Liver (tissue), 9 donors: Measurements from ENCODE around the gene ARHGAP40. TPM values are rescaled to one million over a fixed set of nuclear protein-coding genes. Genes with fewer than 3 reads are reported as not detected.

Experiments
- DNase-seq: peaks from one replicate; pipeline ENCODE4 v3.0.0-alpha.2; 2017; ENCODE audit warnings: low spot score
- H3K27ac ChIP-seq, 2 donors: one replicate each; pipeline ENCODE4 v1.7.0; 2013; ENCODE audit warnings: inconsistent platforms in 2 of 2, low read length in 2 of 2, control low read depth in 1 of 2, low read depth in 1 of 2, mild to moderate bottlenecking in 1 of 2
- H3K27me3 ChIP-seq, 4 donors: one replicate each; pipeline versions ENCODE4 v1.6.1 to v1.7.0; 2013; ENCODE audit warnings: low read length in 3 of 4, inconsistent platforms in 1 of 4, mild to moderate bottlenecking in 1 of 4, moderate library complexity in 1 of 4; ENCODE audit not compliant: control insufficient read depth in 4 of 4, insufficient read depth in 4 of 4
- H3K36me3 ChIP-seq, 4 donors: one replicate each; pipeline versions ENCODE4 v1.6.1 to v1.7.0; 2013; ENCODE audit warnings: low read length in 3 of 4, mild to moderate bottlenecking in 3 of 4, low read depth in 1 of 4, moderate library complexity in 1 of 4; ENCODE audit not compliant: control insufficient read depth in 4 of 4, insufficient read depth in 3 of 4
- H3K4me1 ChIP-seq, 4 donors: one replicate each; pipeline versions ENCODE4 v1.6.1 to v1.7.0; 2013; ENCODE audit warnings: low read length in 3 of 4, mild to moderate bottlenecking in 3 of 4, moderate library complexity in 1 of 4; ENCODE audit not compliant: control insufficient read depth in 4 of 4, insufficient read depth in 4 of 4
- H3K4me3 ChIP-seq, 3 donors: one replicate each; pipeline versions ENCODE4 v1.6.1 to v1.7.0; 2013; ENCODE audit warnings: low read length in 3 of 3, control low read depth in 1 of 3, low read depth in 1 of 3, mild to moderate bottlenecking in 1 of 3
- H3K9ac ChIP-seq, 2 donors: one replicate each; pipeline ENCODE4 v1.7.0; 2013; ENCODE audit warnings: low read length in 2 of 2, mild to moderate bottlenecking in 2 of 2, moderate library complexity in 2 of 2, control low read depth in 1 of 2, low read depth in 1 of 2
- H3K9me3 ChIP-seq, 4 donors: one replicate each; pipeline versions ENCODE4 v1.6.1 to v1.7.0; 2013; ENCODE audit warnings: low read length in 3 of 4; ENCODE audit not compliant: control insufficient read depth in 4 of 4
- EGR1 ChIP-seq, 2 donors: IDR thresholded peaks; 2 replicates each; pipeline ENCODE4 v1.6.1; 2016 to 2018; ENCODE audit warnings: antibody characterized with exemption in 2 of 2, low read depth in 2 of 2
- FOXA1 ChIP-seq: IDR thresholded peaks from 2 replicates; pipeline ENCODE4 v1.6.1; 2016; ENCODE audit warnings: antibody characterized with exemption
- FOXA2 ChIP-seq: IDR thresholded peaks from 2 replicates; pipeline ENCODE4 v1.6.1; 2016; ENCODE audit warnings: antibody characterized with exemption
- GABPA ChIP-seq, 2 donors: IDR thresholded peaks in 1 of 2; conservative IDR thresholded peaks in 1 of 2; 2 replicates each; pipeline ENCODE4 v1.6.1; 2016; ENCODE audit warnings: antibody characterized with exemption in 2 of 2, mild to moderate bottlenecking in 1 of 2, moderate library complexity in 1 of 2
- HNF4A ChIP-seq, 2 donors: conservative IDR thresholded peaks; 2 replicates each; pipeline ENCODE4 v1.6.1; 2016; ENCODE audit warnings: antibody characterized with exemption in 2 of 2, mild to moderate bottlenecking in 2 of 2
- HNF4G ChIP-seq: IDR thresholded peaks from 2 replicates; pipeline ENCODE4 v1.6.1; 2016; ENCODE audit warnings: antibody characterized with exemption
- JUND ChIP-seq, 2 donors: IDR thresholded peaks; 2 replicates each; pipeline ENCODE4 v1.6.1; 2016; ENCODE audit warnings: antibody characterized with exemption in 2 of 2
- NR2F2 ChIP-seq: IDR thresholded peaks from 2 replicates; pipeline ENCODE4 v1.6.1; 2016; ENCODE audit warnings: antibody characterized with exemption
- RXRA ChIP-seq, 2 donors: IDR thresholded peaks; 2 replicates each; pipeline ENCODE4 v1.6.1; 2017 to 2018; ENCODE audit warnings: antibody characterized with exemption in 2 of 2, mild to moderate bottlenecking in 1 of 2
- SP1 ChIP-seq: IDR thresholded peaks from 2 replicates; pipeline ENCODE4 v1.6.1; 2018; ENCODE audit warnings: antibody characterized with exemption, mild to moderate bottlenecking
- TAF1 ChIP-seq: conservative IDR thresholded peaks from 2 replicates; pipeline ENCODE4 v1.6.1; 2016; ENCODE audit warnings: antibody characterized with exemption, mild to moderate bottlenecking
- YY1 ChIP-seq: IDR thresholded peaks from 2 replicates; pipeline ENCODE4 v1.6.1; 2016; ENCODE audit warnings: antibody characterized with exemption, mild to moderate bottlenecking
- WGBS: extraction: QIAGEN DNeasy Blood & Tissue Kit; methylation state at CpG from one replicate; pipeline ENCODE4 v1.1.7; 2013; 5-methylcytosine and 5-hydroxymethylcytosine counted together
- polyA plus RNA-seq, 2 donors: library from polyadenylated mRNA; stranded (reverse) in 1 of 2; unstranded in 1 of 2; fragments of 200-250 nt in 1 of 2; fragments of >200 nt in 1 of 2; fragmentation: Nextera tagmentation in 1 of 2; extraction: Ambion mirVana in 1 of 2; gene quantifications; one replicate each; pipeline versions ENCODE4 v1.2.1 to v1.2.3, GENCODE V29; 2013 to 2015
- total RNA-seq, 2 donors: library from RNA; depleted of rRNA; stranded (reverse); fragments of >200 nt; gene quantifications; one replicate each; pipeline ENCODE4 v1.2.3, GENCODE V29; 2014
- TF ChIP-seq, protein P1 (sequence below): IDR thresholded peaks from 2 replicates; pipeline ENCODE4 v1.6.1; 2016; ENCODE audit warnings: antibody characterized with exemption, mild to moderate bottlenecking
- TF ChIP-seq, protein P2 (sequence below): IDR thresholded peaks from 2 replicates; pipeline ENCODE4 v1.6.1; 2016; ENCODE audit warnings: antibody characterized with exemption
- TF ChIP-seq, protein P3 (sequence below): fragments of 150-350 bp; IDR thresholded peaks from 2 replicates; pipeline ENCODE4 v1.5.1; 2017; ENCODE audit warnings: improper control_type of control experiment, low read depth, low read length; ENCODE audit not compliant: missing input control
- TF ChIP-seq, protein P4 (sequence below): IDR thresholded peaks from 2 replicates; pipeline ENCODE4 v1.6.1; 2016; ENCODE audit warnings: antibody characterized with exemption
- TF ChIP-seq, protein P5 (sequence below): IDR thresholded peaks from 2 replicates; pipeline ENCODE4 v1.6.1; 2016; ENCODE audit warnings: antibody characterized with exemption
- donor health status: healthy.
- donor health status: healthy.
- donor health status: healthy.
- donor health status: healthy.
- donor health status: healthy.

ARHGAP40 gene
- total and polyA plus RNA-seq, 4 donors: 0.08 TPM; not detected in 3

DNA sequence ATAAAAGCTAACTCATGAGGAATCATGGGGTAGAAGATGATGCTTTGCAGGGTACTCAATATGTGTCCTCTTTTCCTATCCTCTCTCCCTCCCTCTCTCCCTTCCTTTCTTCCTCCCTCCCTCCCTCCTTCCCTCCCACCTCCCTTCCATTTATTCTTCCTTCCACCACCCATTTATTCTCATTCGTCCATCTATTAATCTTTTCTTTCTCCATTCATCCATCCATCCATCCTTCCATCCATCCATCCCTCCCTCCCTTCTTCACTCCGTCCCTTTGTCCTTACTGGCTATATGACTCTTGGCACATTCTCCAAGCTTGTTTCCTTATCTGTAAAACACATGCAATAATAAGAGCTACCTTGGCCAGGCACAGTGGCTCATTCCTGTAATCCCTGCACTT lies 40.9 kb downstream of the ARHGAP40 start:
- no peak overlapping the region for H3K27ac ChIP-seq
- WGBS: 77% methylated on average over 2 of the region's 2 CpGs
- H3K9me3 ChIP-seq: no peaks in the 10 kb centered on the region
- H3K36me3 ChIP-seq: no peaks in the 10 kb centered on the region
- H3K27me3 ChIP-seq: peaks cover 0 to 6% (median 3%) of the 10 kb centered on the region in 4 donors
- H3K4me1 ChIP-seq: peaks cover 0 to 10% (median 6%) of the 10 kb centered on the region in 4 donors
- no peak for TF ChIP-seq FOXA2
- TF ChIP-seq FOXA1: no peak
- TF ChIP-seq RXRA (IDR thresholded peaks at IDR 0.05): no peak
- no peak for TF ChIP-seq HNF4A (conservative IDR thresholded peaks at IDR 0.05)
- no peak for TF ChIP-seq SP1
- no peak for TF ChIP-seq EGR1 (IDR thresholded peaks at IDR 0.05; ENCODE audit: low read depth in 2 of 2)
- no peak for TF ChIP-seq GABPA (IDR thresholded peaks at IDR 0.05 in 1 of 2, conservative IDR thresholded peaks at IDR 0.05 in 1 of 2)
- TF ChIP-seq, protein P1, sequence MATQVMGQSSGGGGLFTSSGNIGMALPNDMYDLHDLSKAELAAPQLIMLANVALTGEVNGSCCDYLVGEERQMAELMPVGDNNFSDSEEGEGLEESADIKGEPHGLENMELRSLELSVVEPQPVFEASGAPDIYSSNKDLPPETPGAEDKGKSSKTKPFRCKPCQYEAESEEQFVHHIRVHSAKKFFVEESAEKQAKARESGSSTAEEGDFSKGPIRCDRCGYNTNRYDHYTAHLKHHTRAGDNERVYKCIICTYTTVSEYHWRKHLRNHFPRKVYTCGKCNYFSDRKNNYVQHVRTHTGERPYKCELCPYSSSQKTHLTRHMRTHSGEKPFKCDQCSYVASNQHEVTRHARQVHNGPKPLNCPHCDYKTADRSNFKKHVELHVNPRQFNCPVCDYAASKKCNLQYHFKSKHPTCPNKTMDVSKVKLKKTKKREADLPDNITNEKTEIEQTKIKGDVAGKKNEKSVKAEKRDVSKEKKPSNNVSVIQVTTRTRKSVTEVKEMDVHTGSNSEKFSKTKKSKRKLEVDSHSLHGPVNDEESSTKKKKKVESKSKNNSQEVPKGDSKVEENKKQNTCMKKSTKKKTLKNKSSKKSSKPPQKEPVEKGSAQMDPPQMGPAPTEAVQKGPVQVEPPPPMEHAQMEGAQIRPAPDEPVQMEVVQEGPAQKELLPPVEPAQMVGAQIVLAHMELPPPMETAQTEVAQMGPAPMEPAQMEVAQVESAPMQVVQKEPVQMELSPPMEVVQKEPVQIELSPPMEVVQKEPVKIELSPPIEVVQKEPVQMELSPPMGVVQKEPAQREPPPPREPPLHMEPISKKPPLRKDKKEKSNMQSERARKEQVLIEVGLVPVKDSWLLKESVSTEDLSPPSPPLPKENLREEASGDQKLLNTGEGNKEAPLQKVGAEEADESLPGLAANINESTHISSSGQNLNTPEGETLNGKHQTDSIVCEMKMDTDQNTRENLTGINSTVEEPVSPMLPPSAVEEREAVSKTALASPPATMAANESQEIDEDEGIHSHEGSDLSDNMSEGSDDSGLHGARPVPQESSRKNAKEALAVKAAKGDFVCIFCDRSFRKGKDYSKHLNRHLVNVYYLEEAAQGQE: no peak
- TF ChIP-seq, protein P2, sequence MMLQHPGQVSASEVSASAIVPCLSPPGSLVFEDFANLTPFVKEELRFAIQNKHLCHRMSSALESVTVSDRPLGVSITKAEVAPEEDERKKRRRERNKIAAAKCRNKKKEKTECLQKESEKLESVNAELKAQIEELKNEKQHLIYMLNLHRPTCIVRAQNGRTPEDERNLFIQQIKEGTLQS: no peak
- TF ChIP-seq, protein P3, sequence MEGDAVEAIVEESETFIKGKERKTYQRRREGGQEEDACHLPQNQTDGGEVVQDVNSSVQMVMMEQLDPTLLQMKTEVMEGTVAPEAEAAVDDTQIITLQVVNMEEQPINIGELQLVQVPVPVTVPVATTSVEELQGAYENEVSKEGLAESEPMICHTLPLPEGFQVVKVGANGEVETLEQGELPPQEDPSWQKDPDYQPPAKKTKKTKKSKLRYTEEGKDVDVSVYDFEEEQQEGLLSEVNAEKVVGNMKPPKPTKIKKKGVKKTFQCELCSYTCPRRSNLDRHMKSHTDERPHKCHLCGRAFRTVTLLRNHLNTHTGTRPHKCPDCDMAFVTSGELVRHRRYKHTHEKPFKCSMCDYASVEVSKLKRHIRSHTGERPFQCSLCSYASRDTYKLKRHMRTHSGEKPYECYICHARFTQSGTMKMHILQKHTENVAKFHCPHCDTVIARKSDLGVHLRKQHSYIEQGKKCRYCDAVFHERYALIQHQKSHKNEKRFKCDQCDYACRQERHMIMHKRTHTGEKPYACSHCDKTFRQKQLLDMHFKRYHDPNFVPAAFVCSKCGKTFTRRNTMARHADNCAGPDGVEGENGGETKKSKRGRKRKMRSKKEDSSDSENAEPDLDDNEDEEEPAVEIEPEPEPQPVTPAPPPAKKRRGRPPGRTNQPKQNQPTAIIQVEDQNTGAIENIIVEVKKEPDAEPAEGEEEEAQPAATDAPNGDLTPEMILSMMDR: no peak
- TF ChIP-seq YY1: no peak
- TF ChIP-seq TAF1: no peak
- TF ChIP-seq, protein P4, sequence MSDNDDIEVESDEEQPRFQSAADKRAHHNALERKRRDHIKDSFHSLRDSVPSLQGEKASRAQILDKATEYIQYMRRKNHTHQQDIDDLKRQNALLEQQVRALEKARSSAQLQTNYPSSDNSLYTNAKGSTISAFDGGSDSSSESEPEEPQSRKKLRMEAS: no peak
- no peak for TF ChIP-seq JUND (IDR thresholded peaks at IDR 0.05)
- TF ChIP-seq HNF4G: no peak
- no peak for TF ChIP-seq NR2F2
- DNase-seq: no peak
- H3K4me3 ChIP-seq: no peak overlapping the region
- H3K9ac ChIP-seq: no peak overlapping the region

DNA sequence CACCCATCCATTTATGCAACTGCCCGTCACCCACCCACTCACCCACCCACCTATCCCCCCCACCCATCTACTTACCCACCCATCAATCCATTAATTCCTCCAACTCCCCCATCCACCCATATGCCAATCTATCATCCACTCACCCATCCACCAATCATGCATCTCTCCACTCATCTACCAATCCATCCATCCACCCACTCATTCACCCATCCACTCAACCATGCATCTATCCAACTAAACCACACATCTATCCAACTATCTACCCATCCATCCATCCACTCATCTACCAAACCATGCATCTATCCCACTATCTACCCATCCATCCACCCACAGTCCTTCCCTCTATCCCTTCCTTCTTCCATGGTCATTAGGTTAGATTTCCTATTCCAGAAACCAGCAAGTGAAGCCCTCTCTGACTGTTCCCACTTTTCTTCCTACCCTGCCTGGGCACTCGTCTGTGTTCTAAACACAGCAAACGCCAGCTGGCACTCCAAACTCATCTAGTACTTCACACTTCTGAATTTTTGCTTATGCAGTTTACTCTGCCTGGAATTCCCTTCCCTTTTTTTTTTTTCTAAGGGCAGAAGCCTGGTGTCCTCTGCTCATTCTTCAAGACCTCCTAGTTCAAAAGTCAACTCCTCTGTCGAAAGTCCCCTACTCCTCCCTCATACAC lies 43.1 kb downstream of the ARHGAP40 start:
- Histone ChIP-seq H3K27ac (no peak overlapping the region), H3K9ac (no peak overlapping the region), H3K4me1 (peaks cover 0 to 10% (median 6%) of the 10 kb centered on the region in 4 donors), H3K36me3 (no peaks in the 10 kb centered on the region), H3K4me3 (no peak overlapping the region), H3K9me3 (no peaks in the 10 kb centered on the region), H3K27me3 (peaks cover 0 to 7% (median 4%) of the 10 kb centered on the region in 4 donors)
- TF ChIP-seq GABPA (IDR thresholded peaks at IDR 0.05 in 1 of 2, conservative IDR thresholded peaks at IDR 0.05 in 1 of 2) (no peak), HNF4G (no peak)
- TF ChIP-seq, protein P3: no peak
- TF ChIP-seq, protein P5, sequence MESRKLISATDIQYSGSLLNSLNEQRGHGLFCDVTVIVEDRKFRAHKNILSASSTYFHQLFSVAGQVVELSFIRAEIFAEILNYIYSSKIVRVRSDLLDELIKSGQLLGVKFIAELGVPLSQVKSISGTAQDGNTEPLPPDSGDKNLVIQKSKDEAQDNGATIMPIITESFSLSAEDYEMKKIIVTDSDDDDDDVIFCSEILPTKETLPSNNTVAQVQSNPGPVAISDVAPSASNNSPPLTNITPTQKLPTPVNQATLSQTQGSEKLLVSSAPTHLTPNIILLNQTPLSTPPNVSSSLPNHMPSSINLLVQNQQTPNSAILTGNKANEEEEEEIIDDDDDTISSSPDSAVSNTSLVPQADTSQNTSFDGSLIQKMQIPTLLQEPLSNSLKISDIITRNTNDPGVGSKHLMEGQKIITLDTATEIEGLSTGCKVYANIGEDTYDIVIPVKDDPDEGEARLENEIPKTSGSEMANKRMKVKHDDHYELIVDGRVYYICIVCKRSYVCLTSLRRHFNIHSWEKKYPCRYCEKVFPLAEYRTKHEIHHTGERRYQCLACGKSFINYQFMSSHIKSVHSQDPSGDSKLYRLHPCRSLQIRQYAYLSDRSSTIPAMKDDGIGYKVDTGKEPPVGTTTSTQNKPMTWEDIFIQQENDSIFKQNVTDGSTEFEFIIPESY: no peak
- TF ChIP-seq, protein P4: no peak
- no peak for DNase-seq
- 36% methylated on average over 4 of the region's 4 CpGs for WGBS
